ENCODE data around the gene HERPUD1.

Gene HERPUD1

DNA sequence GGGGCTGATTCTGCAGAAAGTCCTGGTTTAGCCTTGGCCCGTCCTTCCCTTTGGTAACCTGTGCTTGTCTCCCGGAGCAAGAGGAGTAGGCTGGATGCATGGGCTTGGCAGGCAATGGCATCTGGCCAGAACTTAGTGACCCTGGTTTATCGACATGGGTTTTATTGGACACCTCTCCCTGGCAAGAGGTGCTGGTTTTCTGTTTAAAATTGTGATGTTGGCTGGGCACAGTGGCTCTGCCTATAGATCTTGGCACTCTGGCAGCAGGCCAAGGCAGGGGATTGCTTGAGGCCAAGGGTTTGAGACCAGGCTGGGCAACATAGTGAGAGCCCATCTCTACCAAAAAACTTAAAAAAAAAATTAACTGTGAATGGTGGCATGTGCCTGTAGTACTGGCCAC lies 35.7 kb upstream of the HERPUD1 start:
- 88% methylated on average over 3 of the region's 3 CpGs for WGBS (ENCODE audit: insufficient coverage)
- Histone ChIP-seq H3K4me3 (ENCODE audit: control insufficient read depth in 1 of 7, extremely low read depth in 1 of 7, insufficient read depth in 4 of 7, low read depth in 2 of 7, low read length in 6 of 7) (no peak overlapping the region), H3K27ac (ENCODE audit: insufficient read depth in 1 of 2, low read depth in 1 of 2, low read length in 2 of 2, poor library complexity in 1 of 2, severe bottlenecking in 2 of 2) (no peak overlapping the region), H3K36me3 (ENCODE audit: control insufficient read depth in 4 of 4, insufficient read depth in 4 of 4, low read length in 3 of 4) (no peaks in the 10 kb centered on the region), H3K27me3 (replicated peaks in 2 of 5; ENCODE audit: control insufficient read depth in 4 of 5, insufficient read depth in 5 of 5, low read length in 4 of 5) (peaks cover 0 to 9% (median 1%) of the 10 kb centered on the region in 5 experiments), H3K9me3 (ENCODE audit: control extremely low read depth in 1 of 5, control insufficient read depth in 4 of 5, insufficient read depth in 2 of 5, low read depth in 1 of 5, low read length in 4 of 5) (no peaks in the 10 kb centered on the region), H3K4me1 (ENCODE audit: control extremely low read depth in 1 of 4, control insufficient read depth in 4 of 4, insufficient read depth in 4 of 4, low read length in 3 of 4) (peaks cover 0 to 7% (median 0%) of the 10 kb centered on the region in 4 experiments)
- DNase-seq: no peak
- ChIA-PET POLR2A (no interaction called here), CTCF (interaction anchor here (0.9 to 1.1 kb wide), 2 partner anchors 12 to 27 kb away, joined by 3 read pairs; no protein-coding TSS in a partner anchor)

DNA sequence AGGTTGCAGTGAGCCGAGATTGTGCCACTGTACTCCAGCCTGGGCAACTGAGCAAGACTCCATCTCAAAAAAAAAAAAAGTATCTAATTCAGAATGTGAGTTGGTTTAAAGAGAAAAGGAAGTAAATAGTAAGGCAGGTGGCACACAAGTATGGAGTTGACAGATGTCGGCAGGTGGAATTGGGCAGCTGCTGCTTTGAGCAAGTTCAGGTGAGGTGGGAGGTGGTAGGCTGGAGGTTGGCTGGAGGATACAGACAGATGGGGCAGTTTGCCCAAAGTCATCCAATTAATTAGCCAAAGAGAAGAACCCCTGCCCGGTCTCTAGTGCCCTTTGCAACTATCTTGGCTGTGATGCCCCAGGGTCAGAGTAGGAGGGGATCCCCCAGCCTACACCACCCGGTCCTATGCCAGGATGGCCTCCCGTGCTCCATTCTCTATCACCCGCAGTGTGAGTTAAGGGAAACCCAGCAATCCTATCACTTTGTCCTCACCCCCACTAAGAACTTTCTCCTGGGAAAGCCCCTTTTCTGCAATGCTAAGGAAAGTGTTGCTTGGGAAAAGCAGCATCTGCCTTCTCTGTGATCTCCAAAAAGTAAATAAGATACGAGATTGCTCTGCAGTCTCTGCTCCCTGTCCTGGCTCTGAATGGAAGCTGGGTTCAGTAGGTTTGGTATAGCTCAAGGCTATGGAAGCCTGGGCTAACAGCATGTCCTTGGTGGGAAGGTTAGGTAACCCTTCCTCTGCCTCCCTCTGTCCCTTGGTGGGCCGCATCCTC lies 34.7 kb upstream of the HERPUD1 start:
- CTCF ChIA-PET: interaction anchor here (0.9 kb wide), 1 partner anchor 28 kb away, joined by 3 read pairs; no protein-coding TSS in a partner anchor
- no peak overlapping the region for H3K27ac ChIP-seq (ENCODE audit: insufficient read depth in 1 of 2, low read depth in 1 of 2, low read length in 2 of 2, poor library complexity in 1 of 2, severe bottlenecking in 2 of 2)
- no peak for DNase-seq
- 98% methylated on average over 5 of the region's 8 CpGs for WGBS (ENCODE audit: insufficient coverage)
- peaks cover 0 to 7% (median 0%) of the 10 kb centered on the region in 4 experiments for H3K4me1 ChIP-seq (ENCODE audit: control extremely low read depth in 1 of 4, control insufficient read depth in 4 of 4, insufficient read depth in 4 of 4, low read length in 3 of 4)
- peaks cover 0 to 17% (median 0%) of the 10 kb centered on the region in 5 experiments for H3K27me3 ChIP-seq (replicated peaks in 2 of 5; ENCODE audit: control insufficient read depth in 4 of 5, insufficient read depth in 5 of 5, low read length in 4 of 5)
- H3K4me3 ChIP-seq (ENCODE audit: control insufficient read depth in 1 of 7, extremely low read depth in 1 of 7, insufficient read depth in 4 of 7, low read depth in 2 of 7, low read length in 6 of 7): no peak overlapping the region
- H3K9me3 ChIP-seq (ENCODE audit: control extremely low read depth in 1 of 5, control insufficient read depth in 4 of 5, insufficient read depth in 2 of 5, low read depth in 1 of 5, low read length in 4 of 5): no peaks in the 10 kb centered on the region
- no peaks in the 10 kb centered on the region for H3K36me3 ChIP-seq (ENCODE audit: control insufficient read depth in 4 of 4, insufficient read depth in 4 of 4, low read length in 3 of 4)
- POLR2A ChIA-PET: no interaction called here

DNA sequence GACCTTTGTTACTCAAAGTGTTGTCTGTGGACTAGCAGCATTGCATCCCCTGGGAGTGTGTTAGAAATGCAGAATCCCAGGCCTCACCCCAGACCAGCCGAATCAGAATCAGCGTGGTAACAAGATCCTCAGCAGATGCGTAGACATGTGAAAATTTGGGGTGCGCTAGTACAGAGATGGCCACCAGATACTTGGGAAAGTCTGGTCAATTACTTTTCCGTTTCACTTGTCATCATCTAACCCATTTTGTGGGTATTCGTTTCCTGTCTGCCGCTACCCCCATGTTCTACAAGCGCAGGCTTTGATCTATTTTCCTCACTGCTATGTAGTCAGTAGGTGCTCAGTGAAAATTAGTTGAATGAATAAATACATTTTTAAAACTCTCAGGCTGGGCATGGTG lies 33.1 kb upstream of the HERPUD1 start:
- Histone ChIP-seq H3K9me3 (ENCODE audit: control extremely low read depth in 1 of 5, control insufficient read depth in 4 of 5, insufficient read depth in 2 of 5, low read depth in 1 of 5, low read length in 4 of 5) (no peaks in the 10 kb centered on the region), H3K4me1 (ENCODE audit: control extremely low read depth in 1 of 4, control insufficient read depth in 4 of 4, insufficient read depth in 4 of 4, low read length in 3 of 4) (peaks cover 0 to 7% (median 0%) of the 10 kb centered on the region in 4 experiments), H3K27me3 (replicated peaks in 2 of 5; ENCODE audit: control insufficient read depth in 4 of 5, insufficient read depth in 5 of 5, low read length in 4 of 5) (peaks cover 0 to 18% (median 0%) of the 10 kb centered on the region in 5 experiments), H3K27ac (ENCODE audit: insufficient read depth in 1 of 2, low read depth in 1 of 2, low read length in 2 of 2, poor library complexity in 1 of 2, severe bottlenecking in 2 of 2) (no peak overlapping the region), H3K36me3 (ENCODE audit: control insufficient read depth in 4 of 4, insufficient read depth in 4 of 4, low read length in 3 of 4) (no peaks in the 10 kb centered on the region), H3K4me3 (ENCODE audit: control insufficient read depth in 1 of 7, extremely low read depth in 1 of 7, insufficient read depth in 4 of 7, low read depth in 2 of 7, low read length in 6 of 7) (no peak overlapping the region)
- CTCF ChIA-PET: no interaction called here
- WGBS (ENCODE audit: insufficient coverage): 81% methylated on average over 6 of the region's 8 CpGs
- peak in 1 of 3 donors; percentile 28 for DNase-seq
- POLR2A ChIA-PET: no interaction called here

DNA sequence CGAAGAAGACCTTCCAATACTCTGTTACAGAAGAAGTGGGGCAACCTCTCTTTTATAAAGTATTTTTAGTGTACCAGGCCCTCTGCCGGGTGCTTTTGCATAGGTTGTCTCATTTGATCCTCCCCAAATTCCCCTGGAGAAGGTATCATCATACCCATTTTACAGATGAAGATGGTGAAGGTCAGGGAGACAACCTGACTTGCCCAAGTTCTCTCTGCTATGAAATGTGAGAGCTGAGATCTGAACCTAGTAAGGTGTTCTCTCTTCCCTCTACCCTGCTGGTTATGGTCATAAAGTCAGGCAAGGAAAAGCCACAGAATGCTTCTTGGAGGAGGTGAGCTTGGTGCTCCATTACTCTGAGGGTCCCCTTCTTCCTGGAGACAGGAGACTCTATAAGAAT lies 28.1 kb upstream of the HERPUD1 start:
- Histone ChIP-seq H3K27ac (ENCODE audit: insufficient read depth in 1 of 2, low read depth in 1 of 2, low read length in 2 of 2, poor library complexity in 1 of 2, severe bottlenecking in 2 of 2) (no peak overlapping the region), H3K9me3 (ENCODE audit: control extremely low read depth in 1 of 5, control insufficient read depth in 4 of 5, insufficient read depth in 2 of 5, low read depth in 1 of 5, low read length in 4 of 5) (peaks cover 0 to 3% (median 0%) of the 10 kb centered on the region in 5 experiments), H3K27me3 (replicated peaks in 2 of 5; ENCODE audit: control insufficient read depth in 4 of 5, insufficient read depth in 5 of 5, low read length in 4 of 5) (peaks cover 0 to 18% (median 4%) of the 10 kb centered on the region in 5 experiments), H3K36me3 (ENCODE audit: control insufficient read depth in 4 of 4, insufficient read depth in 4 of 4, low read length in 3 of 4) (no peaks in the 10 kb centered on the region), H3K4me3 (ENCODE audit: control insufficient read depth in 1 of 7, extremely low read depth in 1 of 7, insufficient read depth in 4 of 7, low read depth in 2 of 7, low read length in 6 of 7) (no peak overlapping the region), H3K4me1 (ENCODE audit: control extremely low read depth in 1 of 4, control insufficient read depth in 4 of 4, insufficient read depth in 4 of 4, low read length in 3 of 4) (peaks cover 0 to 4% (median 0%) of the 10 kb centered on the region in 4 experiments)
- 90% methylated on average over 2 of the region's 2 CpGs for WGBS (ENCODE audit: insufficient coverage)
- POLR2A ChIA-PET: no interaction called here
- CTCF ChIA-PET: interaction anchor here (1.3 kb wide), 1 partner anchor 9 kb away, joined by 4 read pairs; no protein-coding TSS in a partner anchor
- DNase-seq: no peak

DNA sequence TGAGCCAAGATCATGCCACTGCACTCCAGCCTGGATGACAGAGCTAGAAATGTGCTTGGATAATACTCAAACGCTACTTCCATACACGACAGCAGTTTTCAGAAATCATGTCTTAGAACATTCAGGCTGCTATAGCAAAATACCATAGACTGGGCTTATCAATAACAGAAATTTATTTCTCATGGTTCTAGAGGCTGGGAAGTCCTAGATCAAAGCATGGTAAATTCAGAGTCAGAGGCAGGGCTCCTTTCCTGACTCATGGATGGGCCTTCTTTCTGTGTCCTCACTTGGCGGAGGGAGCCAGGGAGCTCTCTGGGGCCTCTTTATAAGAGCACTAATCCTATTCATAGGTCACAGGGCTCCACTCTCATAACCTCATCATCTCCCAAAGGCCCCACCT lies 24.5 kb upstream of the HERPUD1 start:
- ChIA-PET POLR2A (no interaction called here), CTCF (no interaction called here)
- Histone ChIP-seq H3K36me3 (ENCODE audit: control insufficient read depth in 4 of 4, insufficient read depth in 4 of 4, low read length in 3 of 4) (no peaks in the 10 kb centered on the region), H3K9me3 (ENCODE audit: control extremely low read depth in 1 of 5, control insufficient read depth in 4 of 5, insufficient read depth in 2 of 5, low read depth in 1 of 5, low read length in 4 of 5) (peaks cover 0 to 3% (median 0%) of the 10 kb centered on the region in 5 experiments), H3K27ac (ENCODE audit: insufficient read depth in 1 of 2, low read depth in 1 of 2, low read length in 2 of 2, poor library complexity in 1 of 2, severe bottlenecking in 2 of 2) (no peak overlapping the region), H3K4me3 (ENCODE audit: control insufficient read depth in 1 of 7, extremely low read depth in 1 of 7, insufficient read depth in 4 of 7, low read depth in 2 of 7, low read length in 6 of 7) (no peak overlapping the region), H3K27me3 (replicated peaks in 2 of 5; ENCODE audit: control insufficient read depth in 4 of 5, insufficient read depth in 5 of 5, low read length in 4 of 5) (peaks cover 0 to 6% (median 3%) of the 10 kb centered on the region in 5 experiments), H3K4me1 (ENCODE audit: control extremely low read depth in 1 of 4, control insufficient read depth in 4 of 4, insufficient read depth in 4 of 4, low read length in 3 of 4) (peaks cover 5 to 24% (median 7%) of the 10 kb centered on the region in 4 experiments)
- DNase-seq: no peak
- WGBS (ENCODE audit: insufficient coverage): 100% methylated on average over 2 of the region's 3 CpGs

DNA sequence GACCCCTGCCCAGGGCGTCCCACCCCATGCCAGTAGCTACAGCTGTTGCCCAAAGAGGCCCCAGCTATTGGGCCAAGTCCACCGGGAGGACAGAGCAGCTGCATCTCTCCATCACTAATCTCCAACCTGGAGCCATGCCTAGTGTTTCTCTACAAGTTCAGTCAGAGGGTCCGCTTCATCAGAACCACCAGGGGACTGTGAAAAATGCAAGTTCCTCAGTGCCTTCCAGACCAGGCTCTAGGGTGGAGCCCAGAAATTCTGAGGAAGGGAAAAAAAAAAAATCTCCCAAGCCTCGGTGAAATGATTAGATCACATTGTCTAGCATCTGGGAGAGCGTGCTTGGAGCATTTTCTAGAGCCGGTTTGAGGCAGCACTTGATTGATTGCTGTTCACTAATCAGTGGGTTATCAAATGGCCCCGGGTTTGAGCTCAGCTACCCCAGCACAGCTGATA lies 22.4 kb upstream of the HERPUD1 start:
- Histone ChIP-seq H3K4me1 (ENCODE audit: control extremely low read depth in 1 of 4, control insufficient read depth in 4 of 4, insufficient read depth in 4 of 4, low read length in 3 of 4) (peaks cover 5 to 30% (median 7%) of the 10 kb centered on the region in 4 experiments), H3K27me3 (replicated peaks in 2 of 5; ENCODE audit: control insufficient read depth in 4 of 5, insufficient read depth in 5 of 5, low read length in 4 of 5) (peaks cover 0 to 9% (median 6%) of the 10 kb centered on the region in 5 experiments), H3K27ac (ENCODE audit: insufficient read depth in 1 of 2, low read depth in 1 of 2, low read length in 2 of 2, poor library complexity in 1 of 2, severe bottlenecking in 2 of 2) (no peak overlapping the region), H3K36me3 (ENCODE audit: control insufficient read depth in 4 of 4, insufficient read depth in 4 of 4, low read length in 3 of 4) (no peaks in the 10 kb centered on the region), H3K9me3 (ENCODE audit: control extremely low read depth in 1 of 5, control insufficient read depth in 4 of 5, insufficient read depth in 2 of 5, low read depth in 1 of 5, low read length in 4 of 5) (peaks cover 0 to 3% (median 0%) of the 10 kb centered on the region in 5 experiments), H3K4me3 (ENCODE audit: control insufficient read depth in 1 of 7, extremely low read depth in 1 of 7, insufficient read depth in 4 of 7, low read depth in 2 of 7, low read length in 6 of 7) (no peak overlapping the region)
- ChIA-PET POLR2A (no interaction called here), CTCF (interaction anchor here (0.6 to 2.4 kb wide), 2 partner anchors 17 to 43 kb away, joined by 3 to 5 read pairs; no protein-coding TSS in a partner anchor)
- 99% methylated on average over 6 of the region's 7 CpGs for WGBS (ENCODE audit: insufficient coverage)
- DNase-seq: no peak

DNA sequence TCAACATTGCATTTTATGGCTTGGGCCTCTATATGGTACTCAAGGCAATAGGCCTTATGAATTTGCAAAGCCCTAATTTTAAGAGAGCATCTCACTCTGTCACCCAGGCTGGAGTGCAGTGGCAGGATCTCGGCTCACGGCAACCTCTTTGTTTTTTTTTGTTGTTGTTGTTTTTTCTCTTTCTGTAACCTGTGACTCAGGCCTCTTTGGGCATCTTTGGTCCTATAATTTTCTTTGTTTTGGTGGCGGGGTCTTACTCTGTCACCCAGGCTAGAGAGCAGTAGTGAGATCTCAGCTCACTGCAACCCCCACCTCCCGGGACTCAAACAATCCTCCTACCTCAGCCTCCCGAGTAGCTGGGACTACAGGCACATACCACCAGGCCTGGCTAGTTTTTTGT lies 21.8 kb upstream of the HERPUD1 start:
- CTCF ChIA-PET: interaction anchor here (2.4 kb wide), 1 partner anchor 16 kb away, joined by 5 read pairs; no protein-coding TSS in a partner anchor
- POLR2A ChIA-PET: no interaction called here
- WGBS (ENCODE audit: insufficient coverage): 100% methylated on average over 2 of the region's 5 CpGs
- H3K4me3 ChIP-seq (ENCODE audit: control insufficient read depth in 1 of 7, extremely low read depth in 1 of 7, insufficient read depth in 4 of 7, low read depth in 2 of 7, low read length in 6 of 7): no peak overlapping the region
- no peak for DNase-seq
- no peak overlapping the region for H3K27ac ChIP-seq (ENCODE audit: insufficient read depth in 1 of 2, low read depth in 1 of 2, low read length in 2 of 2, poor library complexity in 1 of 2, severe bottlenecking in 2 of 2)
- no peaks in the 10 kb centered on the region for H3K36me3 ChIP-seq (ENCODE audit: control insufficient read depth in 4 of 4, insufficient read depth in 4 of 4, low read length in 3 of 4)
- peaks cover 0 to 14% (median 8%) of the 10 kb centered on the region in 5 experiments for H3K27me3 ChIP-seq (replicated peaks in 2 of 5; ENCODE audit: control insufficient read depth in 4 of 5, insufficient read depth in 5 of 5, low read length in 4 of 5)
- peaks cover 5 to 30% (median 7%) of the 10 kb centered on the region in 4 experiments for H3K4me1 ChIP-seq (ENCODE audit: control extremely low read depth in 1 of 4, control insufficient read depth in 4 of 4, insufficient read depth in 4 of 4, low read length in 3 of 4)
- peaks cover 0 to 3% (median 0%) of the 10 kb centered on the region in 5 experiments for H3K9me3 ChIP-seq (ENCODE audit: control extremely low read depth in 1 of 5, control insufficient read depth in 4 of 5, insufficient read depth in 2 of 5, low read depth in 1 of 5, low read length in 4 of 5)

Measured in common myeloid progenitor, CD34-positive (primary cell).